Prostate gland (tissue), 2 donors: ENCODE measurements around the gene PHKB. TPM values are rescaled to one million over a fixed set of nuclear protein-coding genes. Genes with fewer than 3 reads are reported as not detected.

Source experiments
- DNase-seq: peaks from one replicate; pipeline ENCODE4 v3.0.0-alpha.2; 2019; ENCODE audit warnings: low spot score
- H3K27ac ChIP-seq, 2 donors: fragments of 200-600 bp; sonication (generic); 2 replicates each; pipeline ENCODE4 v1.5.1; 2017 to 2019
- H3K27me3 ChIP-seq: fragments of 200-600 bp; sonication (generic); replicated peaks from 2 replicates; pipeline ENCODE4 v1.5.1; 2019; ENCODE audit not compliant: insufficient read depth
- H3K36me3 ChIP-seq, 2 donors: fragments of 200-600 bp; sonication (generic); 1 replicate in 1 of 2; 2 replicates in 1 of 2; pipeline versions ENCODE4 v1.5.1 to v1.8.1; 2017 to 2019
- H3K4me1 ChIP-seq: fragments of 200-600 bp; sonication (generic); replicated peaks from 2 replicates; pipeline ENCODE4 v1.5.1; 2019
- H3K4me3 ChIP-seq, 2 donors: fragments of 200-600 bp; sonication (generic); 2 replicates each; pipeline ENCODE4 v1.5.1; 2017 to 2019
- H3K9me3 ChIP-seq: fragments of 200-600 bp; sonication (generic); 2 replicates; pipeline ENCODE4 v1.5.1; 2017
- CTCF ChIP-seq, 4 experiments: fragments of 200-600 bp in 2 of 4; fragments of 450-650 bp in 2 of 4; sonication (generic) in 2 of 4; IDR thresholded peaks; 1 replicate in 3 of 4; 2 replicates in 1 of 4; pipeline ENCODE4 v1.5.1; 2016 to 2019; ENCODE audit warnings: antibody characterized with exemption in 4 of 4, mild to moderate bottlenecking in 2 of 4, moderate library complexity in 2 of 4
- POLR2A ChIP-seq: fragments of 450-650 bp; IDR thresholded peaks from one replicate; pipeline ENCODE4 v1.6.1; 2016; ENCODE audit warnings: antibody characterized with exemption, mild to moderate bottlenecking
- POLR2AphosphoS5 ChIP-seq: sonication (generic); formaldehyde crosslinking; IDR thresholded peaks from one replicate; pipeline ENCODE4 v1.6.1; 2017; ENCODE audit warnings: antibody characterized with exemption
- WGBS: methylation state at CpG from one replicate; pipeline ENCODE4 v1.1.5; 2018; 5-methylcytosine and 5-hydroxymethylcytosine counted together
- intact Hi-C: fragments of 100-400 bp; cut with DNase I; formaldehyde crosslinking; loops from one replicate; pipeline ENCODE4 v1.14.2; 2022
- total RNA-seq, 2 donors: library from RNA; depleted of rRNA; stranded (reverse); fragments of >200 nt; gene quantifications; one replicate each; pipeline ENCODE4 v1.1.0, GENCODE V29; 2016

Gene PHKB
- total RNA-seq, 2 donors from 2014 or later = 70.1 to 93.7 TPM

- Histone ChIP-seq H3K4me3 (no peak overlapping the region), H3K9me3 (no peaks in the 10 kb centered on the region), H3K36me3 (no peaks in the 10 kb centered on the region), H3K27ac (no peak overlapping the region), H3K4me1 (no peaks in the 10 kb centered on the region), H3K27me3 (no peaks in the 10 kb centered on the region)
- TF ChIP-seq CTCF (IDR thresholded peaks at IDR 0.05) = no peak
- TF ChIP-seq POLR2A = no peak
- no peak for TF ChIP-seq POLR2AphosphoS5
- intact Hi-C loops = no loop called here
- DNase-seq = no peak
These were observed 15.7 kb downstream of the PHKB start for GRCh38 chr16:47476654-47477345.

GRCh38 chr16:47477679-47478078 is 16.5 kb downstream of the PHKB start:
- Histone ChIP-seq H3K4me3 (no peak overlapping the region), H3K36me3 (no peaks in the 10 kb centered on the region), H3K4me1 (no peaks in the 10 kb centered on the region), H3K27me3 (no peaks in the 10 kb centered on the region), H3K9me3 (no peaks in the 10 kb centered on the region), H3K27ac (no peak overlapping the region)
- intact Hi-C loops = no loop called here
- WGBS = 74% methylated on average over 1 of the region's 1 CpG
- TF ChIP-seq CTCF (IDR thresholded peaks at IDR 0.05) (no peak), POLR2AphosphoS5 (no peak), POLR2A (no peak)
- no peak for DNase-seq

- Histone ChIP-seq H3K4me1 (no peaks in the 10 kb centered on the region), H3K4me3 (no peak overlapping the region), H3K36me3 (no peaks in the 10 kb centered on the region), H3K9me3 (no peaks in the 10 kb centered on the region), H3K27me3 (no peaks in the 10 kb centered on the region), H3K27ac (no peak overlapping the region)
- DNase-seq = no peak
- intact Hi-C loops = no loop called here
- no peak for TF ChIP-seq POLR2A
- TF ChIP-seq CTCF (IDR thresholded peaks at IDR 0.05) = no peak
- no peak for TF ChIP-seq POLR2AphosphoS5
- 94% methylated on average over 3 of the region's 3 CpGs for WGBS
These were observed 19.3 kb downstream of the PHKB start for GRCh38 chr16:47480410-47480809.

GRCh38 chr16:47481698-47482374 is 20.7 kb downstream of the PHKB start:
- H3K4me1 ChIP-seq = no peaks in the 10 kb centered on the region
- no peak for DNase-seq
- 86% methylated on average over 6 of the region's 6 CpGs for WGBS
- H3K36me3 ChIP-seq = no peaks in the 10 kb centered on the region
- H3K4me3 ChIP-seq = no peak overlapping the region
- H3K27ac ChIP-seq = no peak overlapping the region
- intact Hi-C loops = no loop called here
- H3K9me3 ChIP-seq = no peaks in the 10 kb centered on the region
- TF ChIP-seq CTCF (IDR thresholded peaks at IDR 0.05) = no peak
- no peak for TF ChIP-seq POLR2A
- TF ChIP-seq POLR2AphosphoS5 = no peak
- H3K27me3 ChIP-seq = no peaks in the 10 kb centered on the region

GRCh38 chr16:47483616-47484015 is 22.5 kb downstream of the PHKB start:
- intact Hi-C loops = no loop called here
- TF ChIP-seq POLR2AphosphoS5 (no peak), CTCF (IDR thresholded peaks at IDR 0.05) (no peak), POLR2A (no peak)
- H3K4me1 ChIP-seq = no peaks in the 10 kb centered on the region
- no peak overlapping the region for H3K4me3 ChIP-seq
- 92% methylated on average over 2 of the region's 2 CpGs for WGBS
- no peak overlapping the region for H3K27ac ChIP-seq
- H3K9me3 ChIP-seq = no peaks in the 10 kb centered on the region
- no peak for DNase-seq
- H3K36me3 ChIP-seq = no peaks in the 10 kb centered on the region
- no peaks in the 10 kb centered on the region for H3K27me3 ChIP-seq
